NCI-H345 (cell line): ENCODE data around the gene TIMM50.

Source experiments
- DNase-seq: peaks from one replicate; lab custom pipeline; 2025; lab: John Stamatoyannopoulos, UW

The TIMM50 gene

DNA sequence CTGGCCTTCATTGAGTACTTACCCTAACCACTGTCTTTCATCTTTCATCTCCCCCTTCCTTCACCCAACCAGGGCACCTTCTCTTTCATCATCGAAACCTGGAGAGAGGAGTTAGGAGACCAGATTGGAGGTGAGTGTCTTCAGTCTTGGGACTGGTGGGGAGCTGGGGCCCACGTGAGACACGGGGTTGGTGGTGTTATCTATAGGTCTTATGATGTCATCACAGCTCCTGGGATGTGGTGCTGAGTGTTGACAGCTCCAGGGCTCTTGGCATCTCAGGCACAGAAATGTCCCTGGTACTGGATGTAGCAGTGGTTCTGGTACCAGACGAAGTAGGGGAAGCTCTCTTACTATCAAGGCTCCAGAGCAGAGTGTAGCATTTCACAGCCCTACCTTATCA lies 19.9 kb downstream of the TIMM50 start:
- DNase-seq: no peak

DNA sequence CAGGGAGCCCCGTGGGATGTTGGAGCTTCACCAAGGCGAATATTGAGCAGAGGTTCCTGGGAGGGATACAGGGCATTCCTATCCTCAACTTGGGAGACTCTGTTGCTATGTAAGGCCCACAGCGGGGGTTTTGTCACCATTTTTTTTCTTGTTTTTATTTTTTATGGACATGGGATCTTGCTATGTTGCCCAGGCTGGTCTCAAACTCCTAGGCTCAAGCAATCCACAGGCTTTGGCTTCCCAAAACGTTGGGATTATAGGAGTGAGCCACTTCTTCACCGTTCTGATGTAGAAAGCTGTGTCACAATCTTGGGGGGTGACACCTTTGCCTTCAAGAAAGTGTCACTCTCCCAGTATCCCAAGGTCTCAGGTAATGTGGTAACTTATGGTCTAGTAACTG lies 20.7 kb downstream of the TIMM50 start:
- no peak for DNase-seq

DNA sequence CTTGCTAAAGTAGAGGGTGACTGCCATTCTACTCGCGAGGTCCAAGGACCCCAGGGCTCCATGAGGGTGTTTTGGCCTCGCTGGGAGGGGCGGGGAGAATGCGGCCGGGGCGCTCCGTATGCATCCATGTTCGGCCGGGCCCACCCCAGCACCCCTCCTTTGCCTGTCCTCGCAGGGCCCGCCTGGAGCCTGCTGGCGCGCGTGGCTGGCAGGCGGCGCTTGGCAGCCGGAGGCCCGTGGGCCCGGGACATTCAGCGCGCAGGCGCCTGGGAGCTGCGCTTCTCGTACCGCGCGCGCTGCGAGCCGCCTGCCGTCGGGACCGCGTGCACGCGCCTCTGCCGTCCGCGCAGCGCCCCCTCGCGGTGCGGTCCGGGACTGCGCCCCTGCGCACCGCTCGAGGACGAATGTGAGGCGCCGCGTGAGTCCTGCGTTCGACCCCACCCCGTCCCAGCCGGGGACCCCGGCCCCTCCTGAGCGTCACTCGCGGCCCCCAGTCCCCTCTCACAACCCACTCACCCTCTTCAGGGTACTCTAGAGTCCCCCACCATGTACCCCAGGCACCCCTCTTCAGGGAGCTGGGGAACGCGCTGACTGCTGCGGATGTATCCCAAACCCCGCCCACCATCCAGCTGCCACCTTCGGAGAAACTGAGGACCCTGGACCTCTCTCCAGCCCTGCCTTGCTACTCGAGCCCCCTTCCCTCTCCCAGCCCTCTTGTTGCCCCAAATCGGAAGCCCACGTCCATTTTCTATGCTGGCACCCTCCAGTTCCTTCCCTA lies 22.2 kb downstream of the TIMM50 start:
- no peak for DNase-seq

DNA sequence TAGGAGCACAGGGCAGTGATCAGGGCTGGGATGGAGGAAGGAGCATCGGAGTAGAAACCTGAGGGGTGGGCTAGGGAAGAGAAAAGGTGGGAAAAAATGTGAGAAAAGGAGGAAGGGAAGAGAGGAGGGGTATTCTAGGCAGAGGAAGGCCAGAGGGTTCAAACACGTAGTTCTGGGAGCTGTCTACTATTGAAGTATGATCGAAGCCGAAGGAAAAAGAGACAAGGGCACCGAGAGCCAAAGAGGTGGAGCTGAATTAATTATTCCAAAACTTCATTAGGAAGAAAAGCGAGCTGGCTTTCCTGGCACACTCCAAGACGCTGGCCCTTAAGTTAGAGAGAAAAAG lies 25.9 kb downstream of the TIMM50 start:
- no peak for DNase-seq

DNA sequence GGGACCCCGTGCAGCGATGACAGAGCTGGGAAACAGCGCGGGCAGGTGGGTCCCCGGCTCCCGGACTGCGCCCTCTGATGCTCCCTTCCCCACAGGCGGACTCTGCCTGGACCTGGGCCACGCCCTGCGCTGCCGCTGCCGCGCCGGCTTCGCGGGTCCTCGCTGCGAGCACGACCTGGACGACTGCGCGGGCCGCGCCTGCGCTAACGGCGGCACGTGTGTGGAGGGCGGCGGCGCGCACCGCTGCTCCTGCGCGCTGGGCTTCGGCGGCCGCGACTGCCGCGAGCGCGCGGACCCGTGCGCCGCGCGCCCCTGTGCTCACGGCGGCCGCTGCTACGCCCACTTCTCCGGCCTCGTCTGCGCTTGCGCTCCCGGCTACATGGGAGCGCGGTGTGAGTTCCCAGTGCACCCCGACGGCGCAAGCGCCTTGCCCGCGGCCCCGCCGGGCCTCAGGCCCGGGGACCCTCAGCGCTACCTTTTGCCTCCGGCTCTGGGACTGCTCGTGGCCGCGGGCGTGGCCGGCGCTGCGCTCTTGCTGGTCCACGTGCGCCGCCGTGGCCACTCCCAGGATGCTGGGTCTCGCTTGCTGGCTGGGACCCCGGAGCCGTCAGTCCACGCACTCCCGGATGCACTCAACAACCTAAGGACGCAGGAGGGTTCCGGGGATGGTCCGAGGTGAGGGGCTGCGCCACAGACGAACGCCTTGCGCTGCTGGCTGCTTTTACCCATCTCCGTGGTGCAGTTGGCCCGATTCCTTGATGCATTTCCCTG lies 26.5 kb downstream of the TIMM50 start:
- DNase-seq: peak; percentile 80

DNA sequence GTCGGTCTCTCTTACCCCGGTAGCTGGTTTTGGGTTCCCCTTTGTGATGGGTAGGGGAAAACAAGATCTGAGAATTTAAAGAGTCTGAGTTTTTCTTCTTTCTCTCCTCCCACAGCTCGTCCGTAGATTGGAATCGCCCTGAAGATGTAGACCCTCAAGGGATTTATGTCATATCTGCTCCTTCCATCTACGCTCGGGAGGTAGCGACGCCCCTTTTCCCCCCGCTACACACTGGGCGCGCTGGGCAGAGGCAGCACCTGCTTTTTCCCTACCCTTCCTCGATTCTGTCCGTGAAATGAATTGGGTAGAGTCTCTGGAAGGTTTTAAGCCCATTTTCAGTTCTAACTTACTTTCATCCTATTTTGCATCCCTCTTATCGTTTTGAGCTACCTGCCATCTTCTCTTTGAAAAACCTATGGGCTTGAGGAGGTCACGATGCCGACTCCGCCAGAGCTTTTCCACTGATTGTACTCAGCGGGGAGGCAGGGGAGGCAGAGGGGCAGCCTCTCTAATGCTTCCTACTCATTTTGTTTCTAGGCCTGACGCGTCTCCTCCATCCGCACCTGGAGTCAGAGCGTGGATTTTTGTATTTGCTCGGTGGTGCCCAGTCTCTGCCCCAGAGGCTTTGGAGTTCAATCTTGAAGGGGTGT lies 27.2 kb downstream of the TIMM50 start:
- no peak for DNase-seq

DNA sequence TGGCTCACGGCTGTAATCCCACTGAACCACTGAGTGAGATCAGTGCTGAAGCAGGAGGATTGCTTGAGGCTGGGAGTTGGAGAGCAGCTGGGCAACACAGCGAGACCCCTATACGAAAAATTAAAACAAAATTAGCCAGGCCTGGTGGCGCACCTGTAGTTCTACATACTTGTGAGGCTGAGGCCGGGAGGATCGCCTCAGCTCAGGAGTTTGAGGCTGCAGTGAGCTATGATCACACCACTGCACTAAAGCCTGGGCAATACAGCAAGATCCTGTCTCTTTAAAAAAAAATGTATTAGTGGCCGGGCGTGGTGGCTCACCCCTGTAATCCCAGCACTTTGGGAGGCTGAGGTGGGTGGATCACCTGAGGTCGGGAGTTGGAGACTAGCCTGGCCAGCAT lies 28.0 kb downstream of the TIMM50 start:
- no peak for DNase-seq

DNA sequence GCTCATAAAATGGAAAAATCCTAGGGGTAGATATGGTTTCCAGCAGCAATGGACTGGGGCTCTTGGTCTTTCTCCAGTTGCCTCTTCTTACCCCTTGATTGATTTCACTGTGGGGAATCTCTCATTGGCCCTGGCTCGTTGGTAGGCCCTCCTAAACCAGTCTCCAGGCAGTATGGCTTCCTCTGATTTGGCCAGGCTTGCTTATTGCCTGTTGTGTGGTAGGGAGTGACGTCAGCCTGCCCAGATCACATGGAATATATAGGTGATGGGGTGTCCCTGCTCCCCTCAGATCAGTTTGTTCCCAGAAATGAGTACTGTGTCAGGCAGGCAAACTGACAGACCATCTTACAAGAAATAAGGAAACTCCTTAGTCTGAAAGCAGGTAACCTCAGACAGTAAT lies 28.6 kb downstream of the TIMM50 start:
- no peak for DNase-seq

DNA sequence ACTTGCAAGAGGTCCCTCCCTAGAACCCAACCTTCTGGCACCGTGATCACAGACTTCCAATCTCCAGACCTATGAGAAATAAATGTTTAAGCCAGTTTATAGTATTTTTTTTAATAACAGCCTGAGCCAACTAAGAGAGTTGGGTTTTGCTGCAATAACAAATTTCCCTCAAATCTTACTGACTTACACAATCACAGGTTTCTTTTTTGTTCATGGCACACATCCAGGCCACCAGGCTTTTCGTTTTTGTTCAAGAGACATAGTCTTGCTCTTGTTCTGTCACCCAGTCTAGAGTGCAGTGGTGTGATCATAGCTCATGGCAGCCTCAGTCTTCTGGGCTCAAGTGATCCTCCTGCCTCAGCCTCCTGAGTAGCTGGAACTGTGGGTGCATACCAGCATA lies 32.4 kb downstream of the TIMM50 start:
- no peak for DNase-seq

DNA sequence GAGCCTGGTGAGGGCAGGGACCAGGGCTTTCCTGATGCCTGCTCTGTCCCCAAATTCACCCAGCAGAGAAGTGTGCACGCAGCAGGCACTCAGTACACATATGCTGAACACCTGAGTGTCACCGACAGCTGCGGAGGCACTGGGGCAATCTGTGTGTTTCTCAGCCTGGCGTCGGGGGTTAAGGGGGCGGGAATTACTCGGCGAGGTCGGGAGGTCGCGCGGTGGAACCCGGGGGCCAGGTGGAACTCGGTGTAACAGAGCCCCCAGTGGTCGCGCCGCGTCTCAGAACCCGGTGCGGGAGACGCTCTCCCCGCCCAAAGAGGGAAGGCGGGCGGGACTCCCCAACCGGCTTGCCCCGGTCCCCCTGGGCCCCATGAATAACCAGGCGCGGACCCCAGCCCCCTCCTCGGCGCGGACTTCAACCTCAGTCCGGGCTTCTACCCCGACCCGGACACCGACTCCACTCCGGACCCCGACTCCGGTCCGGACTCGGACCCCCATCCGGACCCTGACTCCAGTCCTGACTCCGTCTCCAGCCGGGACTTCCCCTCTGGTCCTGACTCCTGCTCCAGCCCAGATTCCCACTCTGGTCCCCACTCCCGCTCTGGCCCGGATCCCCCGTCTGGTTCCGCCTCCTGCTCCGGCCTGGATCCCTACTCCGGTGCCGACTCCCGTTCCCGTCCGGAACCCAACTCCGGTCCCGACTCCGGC lies 34.4 kb downstream of the TIMM50 start, which contains the start of gene SELENOV:
SELENOV (plus strand) TSS at position 300 of the 711 bp plus-strand sequence; CDS start at position 374, 74 bp downstream.
- peak; percentile 51 for DNase-seq

DNA sequence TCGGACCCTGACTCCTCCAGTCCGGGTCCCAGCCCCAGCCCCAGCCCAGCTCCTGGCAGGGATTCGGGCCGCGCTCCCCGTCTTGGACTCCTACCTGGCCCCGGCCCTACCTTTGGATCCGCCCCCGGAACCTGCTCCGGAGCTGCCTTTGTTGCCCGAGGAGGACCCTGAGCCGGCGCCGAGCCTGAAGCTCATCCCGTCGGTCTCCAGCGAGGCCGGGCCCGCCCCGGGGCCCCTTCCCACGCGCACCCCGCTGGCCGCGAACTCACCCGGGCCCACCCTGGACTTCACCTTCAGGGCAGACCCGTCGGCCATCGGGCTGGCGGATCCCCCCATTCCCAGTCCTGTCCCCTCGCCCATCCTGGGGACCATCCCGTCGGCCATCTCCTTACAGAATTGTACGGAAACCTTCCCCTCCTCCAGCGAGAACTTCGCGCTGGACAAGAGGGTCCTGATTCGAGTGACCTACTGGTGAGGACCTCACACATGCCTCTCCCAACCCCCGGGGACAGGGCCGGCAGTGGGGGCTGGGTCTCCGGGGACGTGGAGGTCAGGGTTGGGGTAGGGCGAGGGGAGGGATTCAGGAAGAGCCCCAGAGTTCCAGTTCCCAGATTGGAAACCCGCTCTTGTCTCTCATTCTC lies 35.0 kb downstream of the TIMM50 start:
- no peak for DNase-seq

DNA sequence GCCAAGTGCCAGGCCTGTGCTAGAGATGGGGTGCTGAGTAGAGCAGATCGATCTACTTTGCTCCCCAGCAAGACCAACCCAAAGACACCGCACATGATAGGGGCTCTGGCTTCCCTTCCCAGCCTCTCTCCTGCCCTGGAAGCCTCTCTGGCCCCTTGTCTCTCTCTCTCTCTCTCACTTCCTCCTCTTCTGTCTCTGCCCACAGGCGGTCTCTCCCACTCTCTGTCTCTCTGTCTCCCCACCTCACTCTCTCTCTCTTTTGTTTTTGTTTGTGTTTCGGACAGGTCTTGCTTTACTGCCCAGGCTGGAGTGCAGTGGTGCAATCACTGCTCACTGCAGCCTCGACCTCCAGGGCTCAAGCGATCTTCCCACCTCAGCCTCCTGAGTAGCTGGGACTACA lies 35.6 kb downstream of the TIMM50 start:
- no peak for DNase-seq

DNA sequence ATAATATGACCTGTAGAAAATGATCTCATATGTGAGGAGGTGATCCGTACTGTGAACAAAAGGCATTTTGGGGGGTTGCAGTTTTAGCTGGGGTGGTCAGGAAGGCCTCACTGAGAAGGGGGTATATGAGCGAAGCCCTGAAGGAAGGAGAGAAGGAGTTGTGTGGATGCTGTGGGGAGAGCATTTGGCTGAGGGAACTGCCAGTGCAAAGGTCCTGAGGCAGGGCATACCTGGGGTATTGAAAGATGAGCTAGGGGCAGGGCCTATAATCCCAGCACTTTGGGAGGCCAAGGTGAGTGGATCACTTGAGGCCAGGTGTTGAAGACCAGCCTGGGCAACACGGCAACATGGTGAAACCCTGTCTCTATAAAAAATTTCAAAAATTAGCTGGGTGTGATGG lies 36.8 kb downstream of the TIMM50 start:
- DNase-seq: no peak

DNA sequence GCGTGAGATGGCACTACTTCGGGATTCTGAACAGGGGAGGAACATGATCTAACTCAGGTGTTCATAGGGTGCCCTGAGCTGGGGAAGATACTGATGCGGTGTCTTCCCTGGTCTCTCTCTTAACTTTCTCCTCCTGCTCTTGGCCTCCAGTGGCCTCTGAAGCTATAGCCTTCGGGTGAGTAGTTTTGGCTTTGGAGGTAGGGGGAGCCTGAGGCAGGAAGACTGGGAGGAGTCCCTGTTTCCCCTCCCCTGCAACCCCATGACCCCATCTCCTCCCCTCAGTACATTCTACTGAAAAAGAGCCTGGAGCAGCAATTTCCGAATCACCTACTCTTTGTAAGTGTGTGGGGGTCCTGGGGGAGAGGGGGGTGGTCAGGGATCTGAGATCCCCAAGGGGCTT lies 37.8 kb downstream of the TIMM50 start:
- DNase-seq: no peak

DNA sequence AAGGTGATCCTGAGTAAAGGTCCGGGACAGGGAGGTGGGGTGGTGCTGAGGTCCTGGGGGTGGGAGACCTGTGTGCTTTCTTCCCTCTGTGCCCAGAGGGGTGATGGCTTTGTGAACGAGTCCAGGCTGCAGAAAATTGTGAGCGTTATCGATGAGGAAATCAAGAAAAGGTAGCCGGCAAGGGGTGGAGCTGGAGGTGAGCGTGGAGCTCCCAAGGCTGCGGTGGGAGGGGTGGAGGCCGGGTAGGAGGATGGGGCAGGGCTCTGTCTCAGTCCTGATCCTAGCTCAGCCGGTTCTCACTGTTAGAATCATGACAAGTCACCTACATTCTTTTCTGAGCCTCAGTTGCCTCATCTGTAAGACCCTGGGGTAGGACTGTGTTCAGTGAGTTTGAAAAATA lies 38.3 kb downstream of the TIMM50 start:
- no peak for DNase-seq

DNA sequence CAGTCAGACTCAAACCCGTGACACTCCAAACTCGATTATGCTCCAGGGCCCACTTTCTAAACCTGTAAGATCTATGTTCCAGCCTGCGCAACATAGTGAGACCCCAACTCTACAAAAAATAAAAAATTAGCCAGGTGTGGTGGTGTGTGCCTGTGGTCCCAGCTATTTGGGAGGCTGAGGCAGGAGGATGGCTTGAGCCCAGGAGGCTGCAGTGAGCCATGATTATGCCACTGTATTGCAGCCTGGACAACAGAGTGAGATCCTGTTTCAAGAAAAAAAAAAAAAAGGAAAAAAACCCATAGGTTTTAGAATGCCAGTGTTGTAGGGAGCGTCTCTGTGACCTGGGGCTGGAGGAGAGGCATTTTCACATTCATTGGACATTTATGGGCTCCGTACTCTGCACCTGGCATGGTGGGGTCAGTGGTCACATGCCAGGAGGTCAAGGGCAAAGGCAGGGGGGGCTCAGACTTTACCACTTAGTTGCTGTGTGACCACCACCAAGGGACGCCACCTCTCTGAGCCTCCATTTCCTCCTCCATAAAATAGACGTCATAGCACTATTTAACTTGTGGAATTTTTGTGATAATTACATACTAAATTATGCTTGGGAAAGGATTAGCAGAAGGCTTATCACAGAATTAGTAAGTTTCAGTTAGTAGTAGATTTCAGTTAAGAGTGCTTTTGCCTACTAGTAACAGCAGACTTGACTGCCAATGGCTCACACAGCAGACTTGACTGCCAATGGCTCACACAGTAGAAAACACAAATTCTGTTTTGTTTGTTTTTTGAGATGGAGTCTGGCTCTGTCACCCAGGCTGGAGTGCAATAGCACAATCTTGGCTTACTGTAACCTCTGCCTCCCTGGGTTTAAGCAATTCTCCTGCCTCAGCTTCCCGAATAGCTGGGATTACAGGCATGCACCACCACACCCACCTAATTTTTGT lies 40.2 kb downstream of the TIMM50 start:
- no peak for DNase-seq

DNA sequence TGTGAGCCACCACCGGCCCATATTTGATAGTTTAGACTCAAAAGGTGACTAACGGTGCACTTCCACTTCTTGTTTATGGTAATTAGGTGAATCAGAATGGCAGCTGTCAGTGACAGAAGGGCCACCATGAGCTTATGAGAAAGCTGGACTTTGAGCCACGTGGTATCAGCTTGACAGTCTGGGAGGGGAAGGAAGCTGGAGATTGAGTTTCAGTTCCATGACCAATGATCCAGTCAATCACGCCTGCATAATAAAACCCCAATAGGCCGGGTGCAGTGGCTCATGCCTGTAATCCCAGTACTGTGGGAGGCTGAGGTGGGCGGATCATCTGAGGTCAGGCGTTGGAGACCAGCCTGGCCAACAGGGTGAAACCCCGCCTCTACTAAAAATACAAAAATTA lies 43.9 kb downstream of the TIMM50 start:
- no peak for DNase-seq

DNA sequence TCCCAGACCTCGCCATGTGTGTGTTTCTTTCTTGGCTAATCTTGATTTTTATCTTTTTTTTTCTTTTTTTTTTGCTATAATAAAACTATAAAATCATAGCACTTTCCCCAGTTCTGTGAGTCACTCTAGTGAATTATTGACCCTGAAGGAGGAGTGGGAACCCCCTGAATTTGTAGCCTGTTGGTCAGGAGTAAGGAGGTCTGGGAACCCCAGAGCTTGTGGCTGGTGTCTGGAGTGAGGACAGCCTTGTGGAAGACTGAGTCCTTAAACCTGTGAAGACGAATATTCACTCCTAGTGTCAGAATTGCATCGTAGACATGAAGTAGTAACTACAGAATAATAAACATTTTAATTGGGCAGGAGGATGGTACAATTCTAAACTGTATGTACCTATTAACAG lies 44.6 kb downstream of the TIMM50 start:
- DNase-seq: no peak

DNA sequence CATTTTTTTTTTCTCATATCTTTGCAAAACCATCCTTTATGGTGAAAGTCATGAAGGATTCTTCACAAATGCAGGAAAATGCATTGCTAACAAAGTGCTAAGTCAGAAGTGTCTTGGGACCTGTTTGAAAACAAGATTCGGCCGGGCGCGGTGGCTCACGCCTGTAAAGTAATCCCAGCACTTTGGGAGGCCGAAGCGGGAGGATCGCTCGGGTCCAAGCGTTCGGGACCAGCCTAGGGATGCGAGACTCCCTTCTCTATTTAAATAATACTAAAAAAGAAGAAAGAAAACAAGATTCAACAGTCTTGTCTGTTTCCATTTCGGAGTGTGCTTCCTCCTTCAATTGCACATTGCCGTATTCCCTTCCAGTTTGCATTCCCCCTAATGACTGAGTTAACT lies 51.2 kb downstream of the TIMM50 start:
- no peak for DNase-seq

DNA sequence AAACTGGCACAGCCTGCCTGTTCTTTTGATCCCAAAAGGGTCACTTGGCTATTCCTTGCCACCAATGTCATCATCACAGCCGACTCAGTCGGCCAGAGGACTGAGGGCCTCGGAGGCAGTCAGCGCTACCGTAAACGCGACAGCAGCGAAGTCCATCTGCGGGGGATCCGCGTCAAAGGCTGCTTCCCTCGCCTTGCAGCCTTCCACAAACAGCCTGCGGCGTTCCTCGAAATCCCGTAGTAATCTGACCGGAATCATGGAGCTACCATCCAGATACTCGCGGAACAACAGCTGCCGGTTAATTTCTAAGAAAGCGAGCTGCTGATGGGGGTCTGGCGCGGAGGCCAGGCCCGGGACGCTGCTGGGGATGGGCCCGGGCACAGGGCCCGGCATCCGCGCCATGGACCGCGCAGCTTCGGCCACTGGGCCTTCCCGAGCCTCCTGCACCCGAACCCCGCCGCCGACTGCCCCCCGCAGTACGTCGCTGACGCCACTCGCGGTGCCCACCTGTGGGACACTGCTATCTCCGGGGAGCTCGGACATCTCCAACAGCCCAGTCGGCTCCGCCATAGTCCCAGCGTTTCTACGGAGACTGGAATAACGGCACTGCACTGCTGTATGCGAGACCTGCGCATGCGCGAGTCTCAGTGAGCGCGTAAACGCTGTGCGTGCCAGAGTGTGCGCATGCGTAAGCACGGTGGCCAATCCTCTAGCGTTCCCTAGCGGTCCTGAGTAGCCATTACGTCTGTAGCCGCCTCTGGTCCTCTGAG lies 51.8 kb downstream of the TIMM50 start, which contains the start of gene EID2B:
EID2B (minus strand) TSS at position 620 of the 770 bp plus-strand sequence; CDS start at position 570, 50 bp downstream.
- peak; percentile 100 for DNase-seq
